Measurements from ENCODE around the gene MEIKIN.
"Not testable (repeated sequence)": the region's sequence is repeated elsewhere in the genome, so short reads cannot be mapped to it uniquely, and the experiment has no call there.

MEIKIN gene

DNA sequence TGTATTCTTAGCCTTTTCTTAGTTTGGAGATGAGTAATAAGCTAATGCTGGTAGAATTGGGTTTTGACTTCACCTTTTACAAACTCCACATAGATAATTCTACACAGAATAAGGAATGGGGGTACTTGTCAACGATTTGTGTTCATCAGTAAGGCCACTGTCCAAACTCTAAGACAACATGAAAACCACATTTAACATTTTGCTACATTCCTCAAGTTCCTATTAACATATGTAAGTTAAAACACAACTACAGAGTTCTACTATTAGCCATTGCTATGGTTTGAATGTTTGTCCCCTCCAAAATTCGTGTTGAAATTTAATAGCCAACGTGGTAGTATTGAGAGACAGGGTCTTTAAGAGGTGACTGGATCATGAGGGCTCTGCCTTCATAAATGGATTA is 31.9 kb downstream of the MEIKIN start:
- no peak for DNase-seq (ENCODE audit: low spot score)

DNA sequence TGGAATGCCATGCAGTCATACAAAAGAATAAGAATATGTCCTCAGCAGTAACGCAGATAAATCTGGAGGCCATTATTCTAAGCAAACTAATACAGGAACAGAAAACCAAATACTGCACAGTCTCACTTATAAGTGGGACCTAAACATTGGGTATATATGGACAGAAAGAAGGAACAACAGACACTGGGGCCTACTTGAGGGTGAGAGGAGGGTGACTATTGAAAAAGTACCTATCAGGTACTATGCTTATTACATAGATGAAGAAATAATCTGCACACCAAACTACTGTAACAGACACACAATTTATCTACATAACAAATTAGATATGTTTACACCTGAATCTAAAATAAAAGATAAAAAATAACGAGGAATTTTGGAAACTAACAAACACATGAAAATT is 38.8 kb downstream of the MEIKIN start:
- no peak for DNase-seq (ENCODE audit: low spot score)

DNA sequence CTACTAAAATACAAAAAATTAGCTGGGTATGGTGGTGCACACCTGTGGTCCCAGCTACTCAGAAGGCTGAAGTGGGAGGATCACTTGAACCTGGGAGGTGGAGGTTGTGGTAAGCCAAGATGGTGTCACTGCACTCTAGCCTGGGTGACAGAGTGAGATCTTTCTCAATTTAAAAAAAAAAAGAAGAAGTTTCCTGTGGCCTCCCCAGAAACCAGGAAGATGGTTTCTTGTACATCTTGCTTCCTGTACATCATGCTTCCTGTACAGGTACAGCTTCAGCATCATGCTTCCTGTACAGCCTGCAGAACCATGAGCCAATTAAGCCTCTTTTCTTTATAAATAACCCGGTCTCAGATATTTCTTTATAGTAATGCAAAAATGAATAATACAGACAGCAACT is 43.2 kb downstream of the MEIKIN start:
- not testable (repeated sequence) for DNase-seq (ENCODE audit: low spot score)

DNA sequence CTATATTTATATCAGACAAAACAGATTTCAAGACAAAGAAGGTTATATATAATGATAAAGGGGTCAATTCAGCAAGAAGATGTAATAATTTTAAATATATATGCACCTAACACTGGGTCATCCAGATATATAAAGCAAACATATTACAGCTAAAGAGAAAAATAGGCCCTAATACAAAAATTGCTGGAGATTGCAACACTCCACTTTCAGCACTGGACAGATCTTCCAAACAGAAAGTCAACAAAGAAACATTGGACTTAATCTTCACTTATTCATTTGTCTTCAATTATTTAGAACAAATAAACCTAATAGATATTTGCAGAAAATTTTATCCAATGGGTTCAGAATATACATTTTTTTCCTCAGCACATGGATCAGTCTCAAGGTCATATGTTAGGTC is 45.8 kb downstream of the MEIKIN start:
- no peak for DNase-seq (ENCODE audit: low spot score)

DNA sequence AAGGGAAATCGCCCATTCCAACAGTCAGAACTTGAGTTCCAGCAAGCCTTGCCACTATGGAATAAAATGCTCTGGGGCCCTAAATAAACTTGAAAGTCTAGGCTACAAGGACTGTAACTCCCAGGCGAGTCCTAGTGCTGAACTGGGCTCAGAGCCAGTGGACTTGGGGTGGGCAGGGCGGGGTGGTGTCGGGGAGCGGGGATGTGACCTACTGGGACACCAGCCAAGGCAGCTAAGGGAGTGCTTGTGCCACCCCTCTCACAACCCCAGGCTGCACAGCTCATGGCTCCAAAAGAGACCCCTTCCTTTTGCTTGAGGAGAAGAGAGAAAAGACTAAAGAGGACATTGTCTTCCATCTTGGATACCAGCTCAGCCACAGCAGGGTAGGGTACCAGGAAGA is 61.5 kb downstream of the MEIKIN start:
- no peak for DNase-seq (ENCODE audit: low spot score)

DNA sequence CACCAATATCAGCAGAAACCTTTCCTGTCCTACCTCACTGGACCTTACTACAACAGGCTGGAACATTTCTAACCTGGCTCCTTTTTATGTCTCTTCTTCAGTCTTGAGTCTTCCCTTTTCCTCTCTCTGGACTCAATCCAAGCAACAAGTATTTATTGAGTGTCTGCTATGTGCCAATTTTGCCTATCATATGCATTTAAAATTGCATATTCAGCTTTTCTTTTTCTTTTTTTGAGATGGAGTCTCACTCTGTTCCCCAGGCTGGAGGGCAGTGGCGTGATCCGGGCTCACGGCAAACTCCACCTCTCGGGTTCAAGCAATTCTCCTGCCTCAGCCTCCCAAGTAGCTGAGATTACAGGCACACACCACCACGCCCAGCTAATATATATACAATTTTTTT is 65.8 kb downstream of the MEIKIN start:
- DNase-seq (ENCODE audit: low spot score) = no peak

DNA sequence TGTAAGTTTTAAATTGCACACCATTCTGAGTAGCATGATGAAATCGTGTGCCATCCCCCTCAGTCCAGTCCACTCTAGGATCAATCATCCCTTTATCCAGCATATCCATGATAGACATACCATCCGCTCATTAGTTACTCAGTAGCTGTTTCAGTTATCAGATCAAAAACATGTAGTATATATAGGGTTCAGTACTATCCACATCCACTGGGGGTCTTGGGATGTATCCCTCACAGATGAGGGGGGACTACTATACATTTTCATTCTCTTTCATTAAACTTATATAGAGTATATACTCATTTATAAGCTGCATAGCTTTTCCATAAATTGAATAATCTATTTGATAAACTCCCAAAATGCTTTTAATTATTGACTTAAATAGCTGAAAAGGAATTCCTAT is 67.6 kb downstream of the MEIKIN start:
- DNase-seq (ENCODE audit: low spot score) = no peak

DNA sequence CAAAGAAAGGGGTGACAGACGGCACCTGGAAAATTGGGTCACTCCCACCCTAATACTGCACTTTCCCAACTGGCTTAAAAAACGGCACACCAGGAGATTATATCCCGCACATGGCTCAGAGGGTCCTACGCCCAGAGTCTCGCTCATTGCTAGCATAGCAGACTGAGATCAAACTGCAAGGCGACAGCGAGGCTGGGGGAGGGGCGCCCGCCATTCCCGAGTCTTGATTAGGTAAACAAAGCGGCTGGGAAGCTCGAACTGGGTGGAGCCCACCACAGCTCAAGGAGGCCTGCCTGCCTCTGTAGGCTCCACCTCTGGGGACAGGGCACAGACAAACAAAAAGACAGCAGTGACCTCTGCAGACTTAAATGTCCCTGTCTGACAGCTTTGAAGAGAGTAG is 74.2 kb downstream of the MEIKIN start:
- DNase-seq (ENCODE audit: low spot score) = not testable (repeated sequence)

DNA sequence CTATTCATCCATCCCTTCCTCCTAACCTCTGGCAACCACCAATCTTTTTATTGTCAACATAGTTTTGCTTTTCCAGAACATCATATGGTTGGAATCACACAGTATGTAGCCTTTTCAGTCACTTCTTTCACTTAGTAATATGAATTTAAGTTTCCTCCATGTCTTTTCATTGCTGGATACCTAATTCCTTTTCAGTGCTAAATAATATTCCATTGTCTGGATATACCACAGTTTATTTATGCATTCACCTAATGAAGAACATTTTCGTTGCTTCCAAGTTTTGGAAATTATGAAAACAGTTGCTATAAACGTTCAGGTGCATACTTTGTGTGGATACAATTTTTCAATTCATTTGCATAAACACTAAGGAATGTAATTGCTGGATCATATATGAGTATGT is 77.9 kb downstream of the MEIKIN start:
- DNase-seq (ENCODE audit: low spot score) = no peak

DNA sequence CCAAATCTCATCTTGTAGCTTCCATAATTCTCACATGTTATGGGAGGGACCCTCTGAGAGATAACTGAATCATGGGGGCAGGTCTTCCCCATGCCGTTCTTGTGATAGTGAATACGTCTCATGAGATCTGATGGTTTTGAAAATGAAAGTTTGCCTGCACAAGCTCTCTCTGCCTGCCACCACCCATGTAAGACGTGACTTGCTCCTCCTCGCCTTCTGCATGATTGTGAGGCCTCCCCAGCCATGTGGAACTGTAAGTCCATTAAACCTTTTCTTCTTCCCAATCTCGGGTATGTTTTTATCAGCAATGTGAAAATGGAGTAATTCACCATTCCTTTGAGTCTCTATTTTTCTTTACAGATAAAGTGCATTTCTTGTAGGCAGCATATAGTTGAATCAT is 81.8 kb downstream of the MEIKIN start:
- DNase-seq (ENCODE audit: low spot score) = no peak

DNA sequence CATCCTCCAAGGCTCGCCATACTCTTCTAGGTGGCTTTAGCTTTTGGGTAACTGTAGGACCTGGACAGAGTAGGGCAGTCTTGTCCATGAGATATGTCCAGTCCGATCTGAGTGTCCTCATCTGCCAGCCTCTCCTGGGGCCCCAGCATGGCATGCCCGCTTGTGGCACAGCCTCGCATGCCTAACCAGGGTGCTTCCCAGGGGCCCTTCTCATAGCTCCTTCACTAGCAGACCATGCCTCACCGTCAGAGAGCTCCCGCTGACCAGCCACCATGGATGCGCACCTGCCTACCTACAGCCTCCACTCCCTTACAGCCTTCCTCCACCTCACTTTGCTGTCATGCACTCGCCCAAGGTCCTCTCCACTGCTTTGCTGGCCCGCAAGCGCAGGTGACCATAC is 88.1 kb downstream of the MEIKIN start:
- DNase-seq (ENCODE audit: low spot score) = no peak

DNA sequence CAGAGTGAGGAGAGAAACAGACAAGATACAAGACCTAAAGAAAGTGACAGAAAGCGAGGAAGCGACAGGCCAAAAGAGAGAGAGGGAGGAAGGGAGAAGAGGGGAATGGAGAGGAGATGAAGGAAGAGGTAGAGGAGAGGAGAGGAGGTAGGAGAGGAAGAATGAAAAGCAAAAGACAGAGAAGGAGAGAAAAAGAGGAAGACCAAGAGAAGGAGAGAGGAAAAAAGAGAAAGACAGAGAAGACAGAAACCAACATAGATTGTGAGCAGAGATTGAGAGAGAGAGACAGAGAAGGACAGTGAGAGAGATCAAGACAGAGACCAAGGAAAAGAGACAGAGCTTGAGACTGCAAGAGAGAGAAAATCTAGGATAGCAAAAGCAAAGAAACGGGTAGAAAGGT is 90.0 kb downstream of the MEIKIN start:
- DNase-seq (ENCODE audit: low spot score) = no peak

DNA sequence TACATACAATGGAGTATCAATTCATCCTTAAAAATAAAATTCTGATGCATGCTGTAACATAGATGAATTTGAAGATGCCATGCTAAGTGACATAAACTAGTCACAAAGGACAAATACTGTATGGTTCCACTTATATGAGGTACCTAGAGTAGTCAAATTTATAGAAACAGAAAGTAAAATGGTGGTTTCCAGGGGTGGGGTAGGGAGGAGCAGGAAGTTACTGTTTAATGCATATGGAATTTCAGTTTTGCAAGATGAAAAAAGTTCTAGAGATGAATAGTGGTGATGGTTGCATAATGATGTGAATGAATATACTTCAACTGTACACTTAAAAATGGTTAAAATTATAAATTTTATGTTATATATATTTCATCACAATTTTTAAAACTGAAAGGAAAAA is 91.3 kb downstream of the MEIKIN start:
- no peak for DNase-seq (ENCODE audit: low spot score)

DNA sequence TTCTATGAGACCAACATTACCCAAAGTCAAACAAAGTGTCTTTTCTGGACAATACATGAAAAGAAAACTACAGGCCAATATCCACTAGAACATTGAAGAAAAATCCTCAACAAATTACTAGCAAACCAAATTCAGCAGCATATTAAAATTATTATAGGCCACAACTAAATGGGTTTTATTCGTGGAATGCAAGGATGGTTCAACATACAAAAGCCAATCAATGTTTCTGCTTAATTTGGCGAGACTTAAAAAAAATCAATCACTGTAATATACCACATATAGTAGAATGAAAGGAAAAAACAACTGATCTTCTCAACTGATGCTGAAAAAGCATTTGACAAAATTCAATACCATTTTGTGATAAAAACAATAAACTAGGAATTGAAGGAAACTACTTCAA is 96.8 kb downstream of the MEIKIN start:
- no peak for DNase-seq (ENCODE audit: low spot score)

DNA sequence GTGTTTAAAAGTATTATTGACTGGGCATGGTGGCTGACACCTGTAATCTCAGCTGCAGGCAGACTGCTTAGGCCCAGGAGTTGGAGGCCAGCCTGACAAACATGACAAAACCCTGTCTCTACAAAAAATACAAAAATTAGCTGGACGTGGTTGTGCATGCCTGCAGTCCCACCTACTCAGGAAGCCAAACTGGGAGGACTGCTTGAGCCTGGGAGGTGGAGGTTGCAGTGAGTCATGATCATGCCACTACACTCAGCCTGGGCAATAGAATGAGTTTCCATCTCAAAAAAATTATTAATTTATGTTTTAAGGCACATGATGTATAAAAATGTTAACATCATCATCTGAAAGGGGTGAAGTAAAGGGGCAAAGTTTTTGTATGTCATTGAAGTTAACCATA is 98.9 kb downstream of the MEIKIN start:
- DNase-seq (ENCODE audit: low spot score) = no peak

DNA sequence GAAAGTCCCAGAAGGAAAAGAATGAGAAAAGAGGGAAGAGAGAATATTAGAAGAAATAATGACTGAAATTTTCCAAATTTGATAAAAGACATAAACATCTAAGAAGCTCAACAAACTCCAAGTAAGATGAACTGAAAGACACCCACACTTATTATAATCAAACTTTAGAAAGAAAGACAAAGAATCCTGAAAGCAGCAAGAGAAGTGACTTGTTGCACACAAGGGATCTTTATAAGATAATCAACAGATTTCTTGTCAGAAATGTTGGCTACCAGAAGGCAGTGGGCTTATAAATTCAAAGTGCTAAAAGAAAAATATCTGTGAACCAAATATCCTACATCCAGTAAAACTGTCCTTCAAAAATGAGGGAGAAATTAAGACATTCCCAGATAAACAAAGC is 99.6 kb downstream of the MEIKIN start:
- no peak for DNase-seq (ENCODE audit: low spot score)

DNA sequence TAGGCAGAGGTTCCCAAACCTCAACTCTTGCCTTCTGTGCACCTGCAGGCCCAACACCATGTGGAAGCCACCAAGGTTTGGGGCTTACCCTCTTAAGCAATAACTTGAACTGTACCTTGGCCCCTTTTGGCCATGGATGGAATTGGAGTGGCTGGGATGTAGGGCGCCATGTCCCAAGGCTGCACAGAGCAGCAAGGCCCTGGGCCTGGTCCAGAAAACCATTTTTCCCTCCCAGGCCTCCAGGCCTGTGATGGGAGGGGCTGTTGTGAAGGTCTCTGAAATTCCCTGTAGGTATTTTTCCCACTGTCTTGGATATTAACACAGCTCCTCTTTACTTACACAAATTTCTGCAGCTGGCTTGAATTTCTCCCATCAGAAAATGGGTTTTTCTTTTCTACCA is 102.5 kb downstream of the MEIKIN start:
- DNase-seq (ENCODE audit: low spot score) = not testable (repeated sequence)

DNA sequence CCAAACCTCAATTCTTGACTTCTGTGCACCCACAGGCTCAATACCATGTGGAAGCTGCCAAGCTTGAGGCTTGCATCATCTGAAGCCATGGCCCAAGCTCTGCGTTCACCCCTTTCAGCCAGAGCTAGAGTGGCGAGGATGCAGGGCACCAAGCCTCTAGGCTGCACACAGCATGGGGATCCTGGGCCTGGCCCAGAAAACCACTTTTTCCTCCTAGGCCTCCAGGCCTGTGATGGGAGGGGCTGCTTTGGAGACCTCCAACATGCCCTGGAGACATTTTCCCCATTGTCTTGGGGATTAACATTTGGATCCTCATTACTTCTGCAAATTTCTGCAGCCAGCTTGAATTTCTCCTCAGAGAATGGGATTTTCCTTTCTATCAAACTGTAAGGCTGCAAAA is 112.8 kb downstream of the MEIKIN start:
- DNase-seq (ENCODE audit: low spot score) = not testable (repeated sequence)

DNA sequence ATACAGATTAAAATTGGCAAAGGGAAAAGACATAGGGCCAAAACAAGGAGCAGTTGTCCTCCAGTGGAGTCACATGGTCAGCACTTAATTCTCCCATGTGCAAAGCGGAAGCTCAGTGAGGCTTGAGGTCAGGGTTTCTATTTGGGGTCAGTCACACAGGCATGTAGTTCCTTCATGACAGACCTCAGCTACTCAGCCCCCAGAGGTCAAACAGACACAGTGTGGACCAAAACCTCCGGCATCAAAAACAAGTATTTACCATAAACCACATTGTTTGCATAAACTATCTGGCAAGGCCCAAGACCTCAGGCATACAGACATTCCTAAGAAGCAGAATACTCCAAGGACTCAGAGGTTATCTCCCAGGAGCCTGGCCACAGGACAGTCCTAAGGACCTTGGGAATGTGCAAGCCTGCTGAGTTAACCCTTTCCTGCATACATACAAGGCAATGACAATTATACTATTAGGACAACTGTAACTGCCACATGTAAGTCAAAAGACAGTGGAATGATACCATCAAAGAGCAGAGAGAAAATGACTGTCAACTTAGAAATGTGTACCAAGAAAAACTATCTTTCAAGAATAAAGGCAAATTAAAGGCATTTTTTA is 120.0 kb downstream of the MEIKIN start:
- no peak for DNase-seq (ENCODE audit: low spot score)

DNA sequence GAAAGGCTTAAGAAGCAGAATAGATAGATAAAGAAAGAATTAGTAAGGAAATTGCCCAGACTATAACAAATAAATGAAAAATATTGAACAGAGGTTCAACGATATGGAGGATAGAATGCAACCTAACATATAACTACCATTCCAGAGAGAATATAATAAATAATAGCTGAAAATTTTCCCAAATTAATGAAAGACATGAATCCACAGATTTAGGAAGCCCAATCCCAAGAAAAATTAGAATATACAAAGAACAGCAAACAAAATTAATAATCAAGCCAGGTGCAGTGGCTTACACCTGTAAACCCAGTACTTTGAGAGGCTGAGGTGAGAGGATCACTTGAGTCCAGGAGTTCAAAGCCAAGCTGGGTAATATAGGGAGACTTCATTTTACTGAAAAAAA is 120.8 kb downstream of the MEIKIN start:
- DNase-seq (ENCODE audit: low spot score) = no peak

DNA sequence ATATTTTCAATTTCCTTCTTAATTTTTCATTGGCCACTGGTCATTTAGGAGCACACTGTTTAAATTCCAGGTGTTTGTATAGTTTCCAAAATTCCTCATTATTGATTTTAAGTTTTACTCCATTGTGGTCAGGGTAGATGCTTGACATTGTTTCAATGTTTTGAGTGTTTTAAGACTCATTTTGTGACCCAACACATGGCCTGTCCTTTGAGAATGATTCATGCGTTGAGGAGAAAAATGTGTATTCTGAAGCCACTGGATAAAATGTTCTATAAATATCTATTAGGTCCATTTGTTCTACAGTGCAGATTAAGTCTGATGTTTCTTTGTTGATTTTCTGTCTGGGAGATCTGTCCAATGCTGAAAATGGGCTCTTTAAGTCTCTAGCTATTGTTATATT is 124.2 kb downstream of the MEIKIN start:
- DNase-seq (ENCODE audit: low spot score) = no peak

DNA sequence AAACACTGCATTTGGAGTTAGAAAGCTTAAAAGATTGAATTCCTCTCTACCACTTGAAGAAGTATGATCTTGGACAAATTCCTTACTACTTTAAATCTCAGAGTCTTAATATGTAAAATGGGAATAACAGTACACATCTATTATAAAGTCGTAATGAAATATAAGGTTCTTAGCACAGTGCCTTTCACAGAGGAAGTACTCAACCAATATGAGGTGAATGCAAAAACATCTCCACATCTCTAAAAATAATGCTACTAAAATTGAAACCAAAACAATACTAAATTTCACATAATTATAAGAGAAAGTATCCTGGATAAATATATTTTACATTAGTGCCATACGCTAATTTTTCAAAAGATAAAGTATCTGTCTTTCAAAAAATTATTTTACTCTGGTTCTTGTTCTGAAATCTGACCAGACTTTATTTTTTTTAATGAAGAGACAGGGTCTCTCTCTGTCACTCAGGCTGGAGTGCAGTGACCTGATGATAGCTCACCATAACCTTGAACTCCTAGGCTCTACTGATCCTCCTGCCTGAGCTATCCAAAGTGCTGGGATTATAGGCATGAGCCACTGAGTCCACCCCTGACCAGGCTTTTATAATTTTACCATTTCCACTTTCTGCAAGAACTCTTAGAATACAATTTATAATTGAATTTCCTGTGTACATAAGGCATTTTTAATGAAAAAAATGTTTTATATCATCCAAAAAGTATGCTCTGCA is 127.3 kb downstream of the MEIKIN start:
- no peak for DNase-seq (ENCODE audit: low spot score)

DNA sequence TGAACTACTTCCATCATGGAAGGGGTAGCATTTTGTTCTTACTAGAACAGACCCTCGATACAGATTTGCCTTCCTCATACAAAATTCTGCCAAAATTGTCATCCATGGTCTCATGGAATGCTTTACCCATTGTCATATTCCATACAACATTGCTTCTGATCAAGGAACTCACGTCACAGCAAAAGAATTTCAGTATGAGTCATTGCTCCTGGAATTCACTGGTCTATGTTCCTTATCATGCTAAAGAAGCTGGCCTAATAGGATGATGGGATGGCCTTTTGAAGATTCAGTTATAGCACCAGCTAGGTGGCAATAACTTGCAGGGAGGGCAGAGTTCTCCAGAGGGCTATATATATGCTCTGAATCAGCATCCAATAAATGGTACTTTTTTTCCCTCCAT is 130.5 kb downstream of the MEIKIN start:
- no peak for DNase-seq (ENCODE audit: low spot score)

Measured in SK-N-DZ (cell line).